ENCODE data around the gene USP43.

Gene USP43

DNA sequence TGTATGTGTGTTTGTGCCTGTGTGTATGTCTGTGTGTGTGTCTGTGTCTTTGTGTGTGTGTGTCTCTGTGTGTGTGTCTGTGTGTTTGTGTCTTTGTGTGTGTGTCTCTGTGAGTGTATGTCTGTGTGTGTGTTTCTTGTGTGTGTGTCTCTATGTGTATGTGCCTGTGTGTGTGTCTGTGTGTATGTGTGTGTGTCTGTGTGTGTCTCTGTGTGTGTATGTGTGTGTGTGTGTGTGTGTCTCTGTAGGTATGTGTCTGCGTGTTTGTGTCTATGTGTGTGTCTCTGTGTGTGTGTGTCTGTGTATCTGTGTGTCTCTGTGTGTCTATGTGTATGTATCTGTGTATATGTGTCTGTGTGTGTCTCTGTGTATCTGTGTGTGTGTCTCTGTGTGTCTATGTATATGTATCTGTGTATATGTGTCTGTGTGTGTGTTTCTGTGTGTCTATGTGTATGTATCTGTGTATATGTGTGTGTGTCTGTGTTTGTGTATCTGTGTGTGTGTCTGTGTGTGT lies 70.2 kb downstream of the USP43 start:
- DNase-seq (ENCODE audit: low spot score): no peak

- DNase-seq (ENCODE audit: low spot score): no peak
These were observed 80.3 kb downstream of the USP43 start for GRCh38 chr17:9725575-9725974.

DNA sequence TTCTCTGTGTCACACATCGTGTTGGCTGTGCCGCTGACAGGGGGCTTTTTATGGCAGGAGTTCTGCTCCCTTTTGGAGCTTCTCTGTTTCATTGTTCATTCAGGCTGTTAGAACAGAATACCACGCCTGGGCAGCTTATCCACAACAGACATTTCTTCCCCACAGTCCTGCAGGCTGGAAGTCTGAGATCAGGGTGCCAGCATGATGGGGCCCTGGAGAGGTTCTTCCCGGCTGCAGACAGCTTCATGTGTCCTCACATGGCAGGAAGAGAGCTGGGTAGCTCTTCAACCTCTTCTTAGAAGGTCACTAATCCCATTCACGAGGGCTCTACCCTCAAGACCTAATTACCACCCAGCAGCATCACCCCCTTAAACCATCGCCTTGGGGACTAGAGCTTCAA lies 81.0 kb downstream of the USP43 start:
- no peak for DNase-seq (ENCODE audit: low spot score)

GRCh38 chr17:9728005-9728404 lies 82.7 kb downstream of the USP43 start:
- DNase-seq (ENCODE audit: low spot score): no peak

DNA sequence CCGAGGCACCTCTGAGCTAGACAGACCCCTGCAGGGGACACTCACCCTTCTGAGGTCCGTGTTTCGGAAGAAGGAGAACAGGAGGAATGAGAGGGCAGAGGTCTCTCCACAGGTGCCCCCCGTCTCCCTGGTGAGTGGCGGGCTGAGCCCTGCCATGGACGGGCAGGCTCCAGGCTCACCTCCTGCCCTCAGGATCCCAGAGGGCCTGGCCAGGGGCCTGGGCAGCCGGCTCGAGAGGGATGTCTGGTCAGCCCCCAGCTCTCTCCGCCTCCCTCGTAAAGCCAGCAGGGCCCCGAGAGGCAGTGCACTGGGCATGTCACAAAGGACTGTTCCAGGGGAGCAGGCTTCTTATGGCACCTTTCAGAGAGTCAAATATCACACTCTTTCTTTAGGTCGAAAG lies 83.2 kb downstream of the USP43 start:
- no peak for DNase-seq (ENCODE audit: low spot score)

DNA sequence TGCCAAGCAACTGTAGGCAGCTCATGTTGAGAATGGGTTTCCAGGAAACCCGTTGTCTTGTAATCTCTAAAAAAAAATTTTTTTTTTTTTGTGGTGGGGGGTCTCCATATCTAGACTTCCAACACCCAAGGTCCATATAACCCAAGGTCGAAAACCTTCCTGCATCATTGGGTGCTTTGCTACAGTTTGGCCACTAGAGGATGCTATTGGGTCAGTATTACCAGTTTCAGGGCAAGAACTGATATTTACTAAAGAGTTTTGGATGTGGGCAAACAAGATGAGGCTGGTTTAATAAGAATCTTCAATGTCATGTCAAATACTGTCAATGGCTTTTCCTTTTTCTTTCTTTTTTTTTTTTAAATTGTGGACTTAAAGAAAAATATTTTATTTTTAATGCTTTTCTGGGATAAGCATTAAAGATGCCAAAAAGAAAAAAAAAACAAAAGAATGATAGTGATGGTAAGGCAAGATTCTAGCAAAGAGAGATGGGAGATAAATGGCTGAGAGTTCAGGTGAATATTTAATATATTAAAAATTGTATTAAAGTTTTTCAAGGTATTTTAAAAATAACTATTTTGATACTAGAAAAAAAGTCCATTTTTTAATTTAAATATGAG lies 83.8 kb downstream of the USP43 start:
- peak; percentile 39 for DNase-seq (ENCODE audit: low spot score)

DNA sequence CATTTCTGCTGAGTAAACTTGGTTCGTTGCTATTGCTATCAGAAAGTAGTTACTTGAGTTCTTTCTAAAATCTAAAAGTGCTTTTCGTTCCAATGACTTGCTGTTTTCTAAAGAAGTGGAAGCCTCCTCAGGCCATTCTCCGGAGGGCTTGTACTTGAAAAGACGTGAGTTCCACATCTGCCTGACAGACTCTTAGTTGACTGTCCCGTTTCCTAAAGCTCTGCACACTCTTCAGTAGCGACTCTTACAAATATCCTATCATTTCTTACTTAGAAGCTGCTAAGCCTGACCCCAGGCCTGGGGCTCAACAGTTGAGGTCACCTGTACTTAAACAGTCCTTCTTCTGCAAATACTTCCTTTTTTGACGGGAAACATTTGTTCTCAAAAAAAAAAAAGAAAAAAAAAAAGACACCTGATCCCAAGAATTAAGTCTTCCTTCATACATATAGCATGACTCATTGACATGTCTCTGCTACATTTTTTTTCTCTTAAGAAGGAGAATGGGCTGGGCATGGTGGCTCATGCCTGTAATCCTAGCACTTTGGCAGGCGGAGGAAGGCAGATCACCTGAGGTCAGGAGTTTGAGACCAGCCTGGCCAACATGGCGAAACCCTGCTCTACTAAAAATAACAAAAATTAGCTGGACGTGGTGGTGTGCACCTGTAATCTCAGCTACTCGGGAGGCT lies 84.6 kb downstream of the USP43 start:
- no peak for DNase-seq (ENCODE audit: low spot score)

DNA sequence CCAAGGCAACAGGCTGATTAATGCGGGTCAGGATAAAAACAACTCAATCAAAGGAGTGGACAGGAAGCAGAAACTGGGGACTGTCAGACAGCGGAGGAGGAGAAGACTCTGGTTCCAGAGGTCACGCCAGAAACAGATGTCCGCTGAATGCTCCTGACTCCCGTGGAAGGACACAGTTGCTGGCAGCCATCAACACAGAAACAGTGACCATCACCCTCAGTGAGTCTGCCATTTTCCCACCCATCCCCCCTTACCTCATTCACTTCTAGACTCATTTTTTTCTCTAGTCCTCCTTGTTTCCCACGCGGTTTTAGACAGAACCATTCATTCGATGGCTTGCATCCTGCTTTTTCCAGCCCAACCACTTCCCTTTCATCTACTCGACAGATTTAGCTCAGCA lies 105.2 kb downstream of the USP43 start:
- no peak for DNase-seq (ENCODE audit: low spot score)

DNA sequence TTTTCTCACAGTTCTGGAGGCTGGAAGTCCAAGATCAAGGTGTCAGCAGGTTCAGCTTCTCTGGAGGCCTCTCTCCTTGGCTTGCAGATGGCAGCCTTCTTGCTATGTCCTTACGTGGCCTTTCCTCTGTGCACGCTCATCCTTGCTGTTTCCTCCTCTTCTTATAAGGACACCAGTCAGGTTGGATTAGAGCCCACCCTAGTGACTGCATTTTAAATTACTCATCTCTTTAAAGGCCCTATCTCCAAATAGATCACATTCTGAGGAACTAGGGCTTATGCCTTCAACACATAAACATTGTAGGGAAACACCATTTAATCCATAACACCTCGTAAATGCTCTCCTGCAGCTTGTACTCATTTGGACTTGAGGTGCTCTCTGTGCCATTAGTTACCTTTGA lies 109.8 kb downstream of the USP43 start:
- no peak for DNase-seq (ENCODE audit: low spot score)

DNA sequence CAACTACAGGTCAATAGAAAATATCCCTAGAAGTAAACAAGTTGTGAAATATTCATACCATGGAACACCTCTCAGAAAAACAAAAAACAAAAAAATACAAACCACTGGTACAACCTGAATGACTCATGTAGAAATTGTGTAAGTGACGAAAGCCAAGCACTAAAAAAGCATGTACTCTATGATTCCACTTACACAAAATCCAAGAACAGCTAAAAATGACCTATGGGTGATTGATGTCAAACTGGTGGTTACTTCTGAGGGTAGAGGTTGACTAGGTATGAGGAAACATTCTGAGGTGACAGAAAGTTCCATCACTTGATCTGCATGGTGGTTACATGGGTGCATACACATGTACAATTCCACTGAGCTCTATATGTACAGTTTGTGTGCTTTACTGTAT lies 114.9 kb downstream of the USP43 start:
- DNase-seq (ENCODE audit: low spot score): no peak

DNA sequence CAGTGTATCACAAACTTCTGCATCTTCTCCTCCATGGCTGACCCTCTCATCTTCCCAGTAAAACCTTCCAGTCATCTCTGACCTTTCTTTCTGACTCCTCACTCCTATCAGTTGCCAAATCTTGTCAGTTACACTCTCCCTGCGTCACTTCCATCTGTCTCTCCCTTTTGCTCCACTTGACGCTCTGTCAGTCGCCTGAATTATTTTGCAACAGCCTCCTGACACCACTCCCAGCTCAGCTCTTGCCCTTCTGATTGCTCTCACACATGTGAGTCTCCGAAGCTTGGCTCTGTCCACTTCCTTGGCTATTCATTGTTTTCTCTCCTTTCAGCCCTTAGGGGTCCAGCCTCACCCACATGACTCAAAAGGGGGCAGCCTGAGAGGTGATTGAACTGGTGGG lies 118.3 kb downstream of the USP43 start:
- no peak for DNase-seq (ENCODE audit: low spot score)

DNA sequence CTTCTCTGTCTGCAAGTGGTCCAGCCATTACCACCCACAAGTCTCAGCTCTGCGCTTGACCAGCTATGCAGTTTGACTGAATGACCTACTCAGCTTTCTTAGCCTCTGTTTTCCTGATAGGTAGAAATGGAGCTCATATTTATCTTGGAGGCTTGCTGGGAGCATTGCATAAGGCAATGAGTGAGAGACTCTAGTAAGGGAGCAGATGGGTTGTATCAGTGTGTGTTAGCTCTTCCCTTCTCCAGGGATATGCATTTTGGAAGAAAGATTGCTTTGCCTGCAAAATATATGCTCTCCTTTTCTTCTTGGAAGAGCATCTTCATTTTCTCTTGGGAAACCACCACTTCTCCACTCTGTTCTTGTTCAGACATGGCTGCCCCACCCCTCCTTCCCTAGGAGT lies 120.0 kb downstream of the USP43 start:
- DNase-seq (ENCODE audit: low spot score): no peak

GRCh38 chr17:9766970-9767369 lies 121.7 kb downstream of the USP43 start:
- no peak for DNase-seq (ENCODE audit: low spot score)

DNA sequence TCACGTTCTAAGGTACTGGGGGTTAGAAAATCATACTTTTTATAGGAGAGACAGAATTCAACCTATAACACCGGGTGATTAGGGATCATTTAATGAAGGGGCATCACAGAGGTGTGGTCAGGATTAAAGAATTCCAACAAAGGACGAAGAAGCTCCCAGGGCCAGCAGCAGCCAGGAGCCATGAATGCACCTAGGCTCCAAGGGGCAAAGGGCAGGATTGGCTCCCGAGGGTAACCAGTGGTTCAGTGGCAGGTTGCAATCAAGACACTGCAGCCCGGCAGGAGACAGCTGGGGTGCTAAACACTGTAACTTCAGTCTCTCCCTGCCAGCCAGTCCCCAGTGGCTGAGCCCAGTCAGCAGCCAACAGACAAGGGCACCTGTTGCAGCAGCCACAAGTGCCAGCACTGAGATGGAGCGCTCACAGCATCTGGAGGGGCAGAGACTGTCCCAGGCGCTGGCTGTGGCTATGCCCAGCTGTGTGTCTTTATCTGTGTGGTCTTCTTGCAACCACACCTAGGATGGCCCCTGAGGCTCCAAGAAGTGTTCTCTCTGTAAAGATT lies 122.2 kb downstream of the USP43 start:
- no peak for DNase-seq (ENCODE audit: low spot score)

DNA sequence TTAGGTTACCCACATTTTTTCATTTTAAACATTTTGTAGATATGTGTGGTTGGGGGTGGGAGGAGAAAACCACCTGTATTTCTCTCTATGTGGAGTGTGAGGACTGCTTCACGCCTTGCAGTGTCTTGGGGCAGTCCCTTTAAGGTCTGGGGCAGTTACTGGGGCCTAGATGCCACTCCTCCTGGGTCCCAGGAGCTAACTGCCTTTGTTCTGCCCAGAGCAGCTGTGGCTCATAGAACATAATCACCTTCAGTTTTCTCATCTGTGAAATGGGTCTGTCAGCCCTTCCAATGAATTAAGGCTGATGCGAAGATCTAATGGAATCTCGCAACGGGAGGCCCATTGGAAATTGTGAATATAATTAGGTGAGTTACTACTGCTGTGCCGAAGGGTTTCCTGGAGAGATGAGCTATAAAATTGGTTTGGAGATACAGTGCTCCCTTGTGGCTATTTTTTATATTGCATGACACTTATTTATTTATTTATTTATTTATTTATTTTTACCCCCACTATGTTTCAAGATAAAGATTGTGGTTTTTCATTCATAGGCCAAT lies 123.1 kb downstream of the USP43 start:
- DNase-seq (ENCODE audit: low spot score): peak; percentile 22

DNA sequence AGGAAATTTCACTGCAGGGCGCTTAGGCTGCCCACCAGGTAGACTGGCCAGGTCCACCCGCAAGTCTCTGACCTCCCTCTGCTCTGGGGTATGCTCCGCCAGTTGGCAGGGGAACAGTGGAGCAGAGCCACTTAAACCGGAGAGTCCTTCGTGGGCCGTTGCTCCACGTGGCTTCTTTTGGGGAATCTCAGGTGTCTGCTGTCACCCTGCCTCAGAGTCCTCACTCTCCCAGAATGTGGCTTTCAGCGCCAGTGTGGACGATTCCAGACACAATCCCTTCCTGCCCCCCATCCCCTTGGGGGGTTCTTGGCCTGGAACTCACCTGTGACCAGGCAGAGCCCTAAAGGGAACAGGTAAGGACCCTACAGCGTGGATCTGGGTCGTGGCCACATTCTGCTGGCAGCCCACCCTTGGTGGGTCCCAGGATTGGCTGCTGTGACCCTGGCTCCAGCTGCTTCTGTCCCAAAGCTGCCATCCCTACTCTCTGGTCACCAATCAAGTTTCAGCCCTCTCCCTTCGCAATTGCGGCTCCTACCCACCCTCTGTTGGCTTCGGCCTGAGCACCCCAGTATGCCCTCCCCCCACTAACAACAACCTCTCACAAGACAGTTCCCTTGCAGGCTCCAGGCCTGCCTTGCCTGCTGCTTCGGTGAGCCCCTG lies 123.8 kb downstream of the USP43 start:
- no peak for DNase-seq (ENCODE audit: low spot score)

DNA sequence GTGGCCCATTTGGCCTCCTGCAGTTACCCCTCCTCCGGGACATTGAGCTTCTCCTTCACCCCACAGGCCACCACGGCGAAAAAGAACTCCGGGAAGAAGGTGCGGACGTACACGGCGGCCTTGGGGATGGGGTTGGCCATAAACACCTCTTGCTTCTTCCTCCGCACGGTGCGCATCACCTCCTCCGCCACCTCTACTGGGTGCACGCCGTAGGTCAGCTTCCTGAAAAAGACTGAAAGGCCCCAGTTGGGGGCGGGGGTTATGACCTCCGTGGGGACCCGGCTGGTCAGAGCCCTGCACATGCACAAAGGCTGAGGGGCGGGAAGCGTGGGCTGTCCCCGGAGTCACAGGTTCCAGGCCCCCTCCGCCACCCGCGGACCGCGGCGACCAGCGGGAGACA lies 126.1 kb downstream of the USP43 start:
- DNase-seq (ENCODE audit: low spot score): no peak

DNA sequence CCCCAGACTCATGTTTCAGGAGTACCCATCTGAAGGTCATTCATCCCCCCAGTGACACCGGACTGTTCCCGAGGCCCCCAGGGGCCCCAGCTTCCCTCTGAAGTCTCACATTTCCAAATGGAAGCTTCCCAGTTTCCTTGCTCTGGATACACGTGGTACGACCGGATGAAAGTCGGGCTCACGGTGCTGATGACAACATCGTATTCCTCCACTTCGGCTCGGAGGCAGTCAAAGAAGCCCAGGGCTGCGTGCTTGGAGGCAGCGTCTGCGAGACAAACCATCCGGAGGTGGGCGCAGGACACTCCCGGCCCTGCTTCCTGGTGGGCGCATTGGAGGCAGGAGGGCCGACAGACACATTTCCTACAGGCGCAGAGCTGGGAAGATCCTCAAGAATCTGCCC lies 127.3 kb downstream of the USP43 start:
- no peak for DNase-seq (ENCODE audit: low spot score)

GRCh38 chr17:9776911-9777310 lies 131.6 kb downstream of the USP43 start:
- no peak for DNase-seq (ENCODE audit: low spot score)
